Erythroblast (primary cell): ENCODE results near the gene TMEM273.

Experiments used
- DNase-seq, 2 experiments: peaks; one replicate each; lab custom pipeline; 2025; lab: John Stamatoyannopoulos, UW
- GATA1 ChIP-seq: IDR thresholded peaks from 2 replicates; pipeline ENCODE4 v1.6.1; 2011; ENCODE audit warnings: low read depth, mild to moderate bottlenecking, control low read depth, low read length, moderate library complexity
- POLR2A ChIP-seq: IDR thresholded peaks from 2 replicates; pipeline ENCODE4 v1.6.1; 2011; ENCODE audit warnings: mild to moderate bottlenecking, low read length

The TMEM273 gene

DNA sequence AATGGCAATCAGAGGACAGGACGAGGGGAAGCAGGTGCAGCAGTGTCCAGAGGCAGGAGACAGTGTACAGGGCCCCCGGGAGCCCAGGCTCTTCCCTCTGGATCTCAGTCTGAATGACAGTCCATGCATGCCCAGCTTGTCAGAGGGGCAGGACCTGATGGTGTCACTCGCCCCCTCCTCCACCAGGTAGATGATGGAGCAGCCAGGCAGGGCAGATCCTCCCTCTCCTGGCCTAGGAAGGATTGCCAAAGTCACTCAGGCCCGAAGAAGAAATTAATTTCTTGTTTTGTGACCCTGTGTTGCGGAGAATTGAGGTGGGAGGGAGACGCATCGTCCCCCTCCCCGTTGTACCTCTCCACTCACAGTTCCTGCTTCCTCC is 76.9 kb downstream of the TMEM273 start:
- DNase-seq: no peak
- TF ChIP-seq GATA1: no peak
- TF ChIP-seq POLR2A: no peak

DNA sequence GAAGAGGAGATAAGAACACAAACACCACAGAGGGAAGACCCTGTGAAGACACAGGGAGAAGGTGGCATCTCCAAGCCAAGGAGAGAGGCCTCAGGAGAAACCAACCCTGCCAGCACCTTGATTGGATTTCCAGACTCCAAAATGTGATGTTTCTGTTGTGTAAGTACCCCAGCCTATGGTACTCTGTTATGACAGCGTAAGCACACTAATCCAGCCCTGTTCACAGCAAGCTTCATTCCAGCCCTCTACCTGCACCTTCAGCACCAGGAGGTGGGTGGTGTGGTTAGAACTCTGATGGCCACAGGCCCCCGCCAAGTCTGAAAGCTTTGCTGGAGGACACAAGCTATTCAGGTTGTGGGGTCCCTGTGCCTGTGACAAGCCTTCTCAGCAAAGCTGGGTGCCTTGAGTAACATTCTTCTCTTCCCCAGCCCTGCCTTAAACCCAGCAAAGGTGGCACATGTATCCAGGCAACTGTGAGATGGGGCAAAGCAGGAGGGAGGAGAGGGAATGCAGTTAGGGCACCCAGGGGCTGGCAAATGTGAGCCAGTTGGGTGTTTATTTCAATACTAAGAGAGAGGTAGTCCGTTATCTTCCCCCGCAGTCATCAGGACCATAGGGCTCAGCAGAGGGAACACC is 77.4 kb downstream of the TMEM273 start:
- DNase-seq: no peak
- TF ChIP-seq GATA1: no peak
- TF ChIP-seq POLR2A: no peak

- DNase-seq: no peak
- TF ChIP-seq POLR2A: no peak
Observed at GRCh38 chr10:49109669-49110340, 78.4 kb downstream of the TMEM273 start.

DNA sequence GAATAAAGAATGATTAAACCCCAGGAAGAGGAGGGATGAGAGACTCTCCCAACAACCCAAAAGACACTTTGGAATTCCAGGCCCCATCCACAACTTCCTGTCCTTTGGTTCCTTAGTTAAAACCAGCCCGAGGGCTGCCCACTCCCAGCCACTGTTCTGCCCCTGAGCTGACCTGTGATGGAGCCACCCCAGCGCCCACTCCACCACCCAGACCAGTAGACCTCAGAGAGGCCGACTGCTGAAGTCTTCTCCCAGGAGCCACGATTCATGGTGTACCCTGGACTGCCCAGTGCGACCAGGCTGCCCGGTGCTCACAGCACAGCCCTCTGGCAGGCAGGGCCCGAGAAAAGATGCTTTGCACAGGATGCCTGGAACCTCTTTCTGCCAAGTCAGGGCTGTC is 79.5 kb downstream of the TMEM273 start:
- DNase-seq: no peak
- no peak for TF ChIP-seq GATA1
- TF ChIP-seq POLR2A: no peak

GRCh38 chr10:49107887-49108267 is 80.3 kb downstream of the TMEM273 start:
- TF ChIP-seq POLR2A: no peak
- TF ChIP-seq GATA1: no peak
- no peak for DNase-seq

DNA sequence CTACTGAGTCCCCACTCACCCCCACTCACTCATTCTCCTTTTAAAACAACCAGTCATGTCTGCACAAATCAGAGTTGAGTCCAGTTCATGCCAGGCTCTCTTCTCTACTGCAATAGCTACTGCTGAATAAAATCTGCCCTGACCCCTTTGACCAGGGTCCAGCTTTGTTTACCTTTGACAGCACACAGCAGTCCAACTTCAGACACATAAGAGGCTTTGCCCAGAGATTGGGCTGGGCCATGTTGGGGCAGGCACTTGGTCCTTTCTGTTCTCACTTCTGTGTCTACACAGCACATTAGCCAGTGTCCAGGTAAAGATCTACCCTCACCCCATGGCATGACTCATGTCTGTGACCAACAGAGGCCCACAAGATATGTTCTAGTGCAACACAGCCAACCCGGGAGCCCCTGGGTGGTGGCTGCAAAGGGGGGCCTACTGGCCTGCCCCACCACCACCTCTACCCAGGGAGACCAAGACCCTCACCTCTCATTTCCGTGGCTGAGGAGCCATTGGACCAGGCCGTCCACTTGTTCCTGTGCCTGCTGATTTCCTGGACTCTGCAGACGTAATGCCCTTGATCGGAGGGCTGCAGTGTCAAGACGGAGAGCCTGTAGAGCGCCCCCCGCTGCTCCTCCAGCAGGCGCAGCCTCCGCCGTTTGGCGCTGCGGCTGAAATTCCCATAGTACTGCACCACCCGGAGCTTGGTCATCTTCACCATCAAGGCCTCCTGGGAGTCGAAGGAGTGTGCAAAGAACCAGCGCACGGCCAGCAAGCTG is 80.9 kb downstream of the TMEM273 start:
- no peak for DNase-seq
- no peak for TF ChIP-seq POLR2A
- no peak for TF ChIP-seq GATA1

GRCh38 chr10:49106451-49106850 is 81.7 kb downstream of the TMEM273 start:
- no peak for DNase-seq
- TF ChIP-seq GATA1: no peak
- TF ChIP-seq POLR2A: no peak

DNA sequence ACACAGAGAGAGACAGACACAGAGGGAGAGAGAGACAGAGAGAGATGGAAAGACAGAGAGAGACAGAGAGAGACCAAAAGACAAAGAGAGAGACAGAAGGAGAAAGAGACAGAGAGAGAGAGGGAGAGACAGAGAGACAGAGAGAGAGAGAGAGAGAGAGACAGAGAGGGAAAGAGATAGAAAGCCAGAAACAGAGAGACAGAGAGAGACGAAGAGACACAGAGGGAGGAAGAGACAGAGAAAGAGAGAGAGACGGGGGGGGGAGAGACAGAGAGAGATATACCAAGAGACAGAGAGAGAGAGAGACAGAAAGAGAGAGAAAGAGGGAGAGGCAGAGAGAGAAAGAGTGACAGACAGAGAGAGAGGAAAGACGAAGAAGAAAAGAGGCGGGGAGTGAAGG is 83.1 kb downstream of the TMEM273 start:
- TF ChIP-seq POLR2A: no peak
- TF ChIP-seq GATA1: no peak
- DNase-seq: no peak
